Activated naive CD8-positive, alpha-beta T cell treated with anti-CD3 and anti-CD28 coated beads for 36 hours (primary cell): Measurements from ENCODE around the gene CGREF1. TPM values are rescaled to one million over a fixed set of nuclear protein-coding genes. Genes with fewer than 3 reads are reported as not detected.
A peak's percentile ranks its signal among the peaks of the same experiment; 100 is the strongest.

ENCODE experiments used
- DNase-seq: peaks from one replicate; pipeline ENCODE4 v3.0.0; 2021
- H3K27ac Mint-ChIP-seq: one replicate; pipeline ENCODE4 v1.8.0; 2022; ENCODE audit warnings: mild to moderate bottlenecking, moderate library complexity, mixed read lengths
- H3K27me3 Mint-ChIP-seq: one replicate; pipeline ENCODE4 v1.8.0; 2022; ENCODE audit warnings: mild to moderate bottlenecking, mixed read lengths
- H3K36me3 Mint-ChIP-seq: one replicate; pipeline ENCODE4 v1.8.0; 2021; ENCODE audit warnings: mild to moderate bottlenecking, mixed read lengths
- H3K4me1 Mint-ChIP-seq: one replicate; pipeline ENCODE4 v1.8.0; 2021; ENCODE audit warnings: mixed read lengths
- H3K4me3 Mint-ChIP-seq: one replicate; pipeline ENCODE4 v1.8.0; 2022; ENCODE audit warnings: mild to moderate bottlenecking, moderate library complexity, mixed read lengths
- H3K9me3 Mint-ChIP-seq: one replicate; pipeline ENCODE4 v1.8.0; 2022; ENCODE audit warnings: mixed read lengths
- total RNA-seq, 2 experiments: library from RNA; stranded (reverse); gene quantifications; one replicate each; pipeline ENCODE4 v1.2.3, GENCODE V29; 2021

CGREF1 gene
- total RNA-seq, 2 experiments from 2014 or later, result 8.8 to 9.8 TPM

DNA sequence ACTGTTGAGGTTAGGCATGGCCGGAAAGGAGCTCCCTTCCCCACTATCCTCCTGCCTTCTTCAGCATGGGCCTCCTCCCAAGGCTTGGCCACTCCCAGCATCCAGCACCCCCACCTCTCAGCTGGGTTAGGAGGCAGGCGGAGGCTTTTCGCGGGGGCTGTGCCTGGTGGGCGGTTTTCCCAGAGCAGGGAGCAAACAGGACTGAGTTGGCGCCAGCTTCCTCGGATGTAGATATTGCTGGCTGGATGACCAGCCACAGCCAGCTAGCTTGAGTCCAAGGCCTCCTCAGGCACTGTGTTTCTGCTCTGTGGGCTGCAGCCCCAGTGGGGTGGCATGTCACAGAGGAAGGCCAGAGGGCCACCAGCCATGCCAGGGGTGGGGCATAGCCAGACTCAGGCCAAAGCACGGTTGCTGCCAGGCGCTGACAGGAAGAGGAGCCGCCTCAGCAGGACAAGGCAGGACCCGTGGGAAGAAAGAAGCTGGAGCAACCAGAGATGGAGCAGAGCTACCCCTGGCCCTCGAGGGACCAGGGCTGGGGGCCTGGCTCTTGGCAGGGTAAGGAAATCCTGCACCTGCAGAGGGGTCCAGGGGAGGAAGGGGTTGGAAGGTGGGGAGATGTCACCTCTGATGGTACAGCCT lies 30.0 kb upstream of the CGREF1 start, which contains the start of gene TCF23:
Gene TCF23 (plus strand): TSS at position 204 of the 639 bp plus-strand sequence. CDS start 130 bp downstream, at position 334.
- no peak for DNase-seq
- peaks cover 4% of the 10 kb centered on the region for H3K4me1 Mint-ChIP-seq
- H3K27me3 Mint-ChIP-seq, result peaks cover 3% of the 10 kb centered on the region
- H3K27ac Mint-ChIP-seq, result no peak within 1 kb of the TSS
- no peaks in the 10 kb centered on the region for H3K9me3 Mint-ChIP-seq
- H3K4me3 Mint-ChIP-seq, result no peak within 1 kb of the TSS
- no peaks in the 10 kb centered on the region for H3K36me3 Mint-ChIP-seq

- peaks cover 2% of the 10 kb centered on the region for H3K9me3 Mint-ChIP-seq
- H3K27ac Mint-ChIP-seq, result no peak overlapping the region
- H3K4me3 Mint-ChIP-seq, result no peak overlapping the region
Measured at GRCh38 chr2:27147935-27148334, 29.0 kb upstream of the CGREF1 start.

GRCh38 chr2:27145682-27146081 lies 26.8 kb upstream of the CGREF1 start:
- peaks cover 9% of the 10 kb centered on the region for H3K27me3 Mint-ChIP-seq
- DNase-seq, result no peak
- no peak overlapping the region for H3K4me3 Mint-ChIP-seq
- no peak overlapping the region for H3K27ac Mint-ChIP-seq
- H3K4me1 Mint-ChIP-seq, result no peaks in the 10 kb centered on the region
- H3K36me3 Mint-ChIP-seq, result no peaks in the 10 kb centered on the region
- H3K9me3 Mint-ChIP-seq, result peaks cover 2% of the 10 kb centered on the region

More at GRCh38 chr2:27147935-27148334, 29.0 kb upstream of the CGREF1 start:
- H3K36me3 Mint-ChIP-seq, result no peaks in the 10 kb centered on the region
- peaks cover 9% of the 10 kb centered on the region for H3K27me3 Mint-ChIP-seq
- no peak for DNase-seq
- peaks cover 4% of the 10 kb centered on the region for H3K4me1 Mint-ChIP-seq

- no peak overlapping the region for H3K27ac Mint-ChIP-seq
- no peaks in the 10 kb centered on the region for H3K4me1 Mint-ChIP-seq
- H3K27me3 Mint-ChIP-seq, result peaks cover 9% of the 10 kb centered on the region
- no peak for DNase-seq
- no peak overlapping the region for H3K4me3 Mint-ChIP-seq
- no peaks in the 10 kb centered on the region for H3K36me3 Mint-ChIP-seq
- H3K9me3 Mint-ChIP-seq, result peaks cover 2% of the 10 kb centered on the region
Measured at GRCh38 chr2:27143285-27143684, 24.4 kb upstream of the CGREF1 start.

DNA sequence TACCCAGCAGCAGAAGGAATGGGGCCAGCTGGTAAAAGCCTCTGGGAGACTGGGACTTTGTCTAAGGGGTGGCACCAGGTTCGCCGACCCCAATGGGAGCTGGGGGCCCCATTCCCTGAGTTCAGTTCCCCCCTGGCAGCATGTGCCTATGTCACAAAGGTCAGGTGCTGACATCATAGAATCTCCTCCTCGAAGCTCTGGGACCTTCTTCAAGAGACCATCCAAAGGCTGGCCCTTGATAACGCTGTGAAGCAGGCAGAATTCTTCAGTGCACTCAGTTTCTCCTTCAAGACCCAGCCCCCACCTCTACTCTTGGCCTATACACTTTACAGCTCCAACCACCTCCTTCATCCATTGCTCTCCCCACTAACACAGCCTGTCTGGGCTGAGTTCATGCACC lies 20.4 kb upstream of the CGREF1 start, which contains the start of gene PRR30:
Gene PRR30 (minus strand): TSS at position 101 of the 400 bp plus-strand sequence. CDS start 1,081 bp downstream, outside the sequence.
- Mint-ChIP-seq H3K27ac (no peak within 1 kb of the TSS), H3K4me1 (peaks cover 3% of the 10 kb centered on the region), H3K27me3 (peaks cover 9% of the 10 kb centered on the region), H3K4me3 (no peak within 1 kb of the TSS), H3K36me3 (peaks cover 2% of the 10 kb centered on the region), H3K9me3 (peaks cover 2% of the 10 kb centered on the region)
- no peak for DNase-seq

GRCh38 chr2:27138111-27138510 lies 19.2 kb upstream of the CGREF1 start:
- DNase-seq, result no peak
- Mint-ChIP-seq H3K4me3 (no peak overlapping the region), H3K27ac (no peak overlapping the region), H3K36me3 (peaks cover 10% of the 10 kb centered on the region), H3K27me3 (no peaks in the 10 kb centered on the region), H3K4me1 (peaks cover 10% of the 10 kb centered on the region), H3K9me3 (peaks cover 1% of the 10 kb centered on the region)

DNA sequence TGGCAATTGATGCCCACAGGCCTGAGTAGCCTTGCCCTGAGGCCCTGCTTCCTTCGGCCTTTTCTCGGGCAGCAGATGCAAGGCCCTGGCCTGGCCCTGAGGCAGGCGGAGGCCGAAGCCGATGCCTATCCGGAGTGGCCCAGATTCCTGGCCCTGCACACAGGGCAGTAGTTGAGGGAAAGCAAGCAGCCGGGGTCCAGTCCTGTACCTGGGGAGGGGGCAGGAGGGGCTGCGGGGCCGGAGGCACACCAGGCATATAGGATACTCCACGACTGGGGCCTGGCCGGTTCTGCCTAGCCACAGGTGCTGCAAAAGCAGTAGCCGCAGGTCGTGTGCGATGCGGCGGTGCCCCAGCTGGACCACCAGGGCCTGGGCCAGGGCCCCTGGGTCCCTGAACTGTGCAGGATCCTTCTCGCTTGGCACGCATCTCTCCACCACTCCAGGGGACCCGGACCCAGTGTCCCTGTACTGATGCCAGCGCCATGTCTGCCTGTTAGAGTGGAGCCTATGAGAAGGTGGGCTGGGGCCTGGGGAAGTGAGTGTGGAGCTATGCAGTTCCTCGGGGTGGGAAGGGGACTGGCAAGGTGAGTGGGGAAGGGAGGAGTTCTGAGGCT lies 18.5 kb upstream of the CGREF1 start:
- H3K27ac Mint-ChIP-seq, result no peak overlapping the region
- H3K9me3 Mint-ChIP-seq, result no peaks in the 10 kb centered on the region
- H3K36me3 Mint-ChIP-seq, result peaks cover 16% of the 10 kb centered on the region
- peaks cover 15% of the 10 kb centered on the region for H3K4me1 Mint-ChIP-seq
- no peak for DNase-seq
- no peak overlapping the region for H3K4me3 Mint-ChIP-seq
- no peaks in the 10 kb centered on the region for H3K27me3 Mint-ChIP-seq

DNA sequence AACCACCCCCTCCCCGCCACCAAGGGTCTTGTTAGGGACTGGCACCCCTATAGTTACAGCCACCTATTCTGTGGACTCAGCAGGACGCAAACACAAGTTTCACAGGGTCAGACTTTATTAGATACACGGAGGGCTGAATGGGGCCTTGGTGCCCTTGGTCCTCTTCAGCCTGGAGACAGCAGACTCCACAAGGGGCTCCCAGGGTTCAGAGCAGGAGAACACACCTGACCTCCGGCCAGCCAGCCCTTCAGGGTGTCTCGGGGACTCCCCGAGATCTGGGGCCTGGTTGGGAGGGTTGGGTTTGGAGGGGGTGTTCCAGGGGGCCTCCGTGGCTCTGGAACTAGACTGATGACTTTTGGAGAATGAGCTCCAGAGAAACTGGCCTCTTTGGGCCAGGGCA lies 17.8 kb upstream of the CGREF1 start:
- Mint-ChIP-seq H3K9me3 (no peaks in the 10 kb centered on the region), H3K4me3 (no peak overlapping the region)
- no peak for DNase-seq

DNA sequence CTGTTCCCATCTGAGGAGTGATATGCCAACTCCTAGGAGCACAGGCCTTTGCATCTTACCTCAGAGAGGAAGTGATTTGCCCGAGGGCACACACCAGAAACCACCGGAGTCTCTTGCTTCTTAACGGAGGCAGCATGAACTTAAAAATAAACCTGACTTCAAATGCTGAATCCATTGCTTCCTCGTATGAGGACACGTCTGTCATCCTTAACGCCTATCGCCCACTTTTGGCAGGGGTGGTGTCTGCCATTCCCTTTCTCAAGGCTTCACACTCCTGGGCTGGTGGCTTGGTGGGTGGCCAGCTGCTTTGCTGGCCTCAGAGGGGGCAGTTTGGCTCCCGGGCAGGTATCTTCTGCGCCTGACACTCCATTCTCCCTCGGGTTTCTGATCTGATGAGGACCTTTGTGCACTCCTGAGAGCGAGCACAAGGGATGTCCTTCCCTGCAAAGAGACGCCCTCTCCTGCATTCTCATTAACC lies 16.6 kb upstream of the CGREF1 start:
- Mint-ChIP-seq H3K27me3 (no peaks in the 10 kb centered on the region), H3K4me1 (peaks cover 17% of the 10 kb centered on the region), H3K27ac (peak overlapping the region; percentile 95), H3K36me3 (peaks cover 19% of the 10 kb centered on the region), H3K4me3 (peak overlapping the region; percentile 96), H3K9me3 (no peaks in the 10 kb centered on the region)
- DNase-seq, result no peak

More for the DNA sequence above, 17.8 kb upstream of the CGREF1 start:
- H3K36me3 Mint-ChIP-seq, result peaks cover 18% of the 10 kb centered on the region
- no peaks in the 10 kb centered on the region for H3K27me3 Mint-ChIP-seq
- H3K4me1 Mint-ChIP-seq, result peaks cover 17% of the 10 kb centered on the region
- H3K27ac Mint-ChIP-seq, result no peak overlapping the region

DNA sequence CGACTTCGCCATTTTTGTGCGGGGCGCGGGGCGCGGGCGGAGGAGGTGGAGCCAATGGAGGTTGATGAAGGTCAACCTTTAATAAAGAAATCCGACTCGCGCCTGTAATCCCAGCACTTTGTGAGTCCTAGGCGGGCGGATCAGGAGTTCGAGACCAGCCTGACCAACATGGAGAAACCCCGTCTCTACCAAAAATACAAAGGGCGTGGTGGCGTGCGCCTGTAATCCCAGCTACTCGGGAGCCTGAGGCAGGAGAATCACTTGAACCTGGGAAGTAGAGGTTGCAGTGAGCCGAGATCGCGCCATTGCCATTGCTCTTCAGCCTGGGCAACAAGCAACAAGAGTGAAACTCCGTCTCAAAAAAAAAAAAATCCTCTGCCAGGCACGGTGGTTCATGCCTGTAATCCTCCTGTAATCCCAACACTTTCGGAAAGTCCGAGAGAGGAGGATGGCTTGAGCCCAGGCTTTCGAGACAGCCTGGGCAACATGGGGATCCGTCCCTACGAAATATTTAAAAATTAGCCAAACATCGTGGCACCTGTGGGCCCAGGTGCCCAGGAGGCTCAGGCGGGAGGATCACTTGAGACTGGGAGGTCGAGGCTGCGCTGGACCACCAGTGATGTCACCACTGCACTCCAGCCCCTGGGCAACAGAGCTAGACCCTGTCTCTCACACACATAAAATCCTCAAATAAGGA lies 16.0 kb upstream of the CGREF1 start:
- no peaks in the 10 kb centered on the region for H3K9me3 Mint-ChIP-seq
- peaks cover 19% of the 10 kb centered on the region for H3K36me3 Mint-ChIP-seq
- H3K27ac Mint-ChIP-seq, result peak overlapping the region; percentile 95
- H3K4me3 Mint-ChIP-seq, result peak overlapping the region; percentile 96
- peaks cover 17% of the 10 kb centered on the region for H3K4me1 Mint-ChIP-seq
- no peak for DNase-seq
- H3K27me3 Mint-ChIP-seq, result no peaks in the 10 kb centered on the region

- peaks cover 19% of the 10 kb centered on the region for H3K36me3 Mint-ChIP-seq
- H3K27ac Mint-ChIP-seq, result peak within 1 kb of the TSS; percentile 95
- no peaks in the 10 kb centered on the region for H3K9me3 Mint-ChIP-seq
- H3K4me1 Mint-ChIP-seq, result peaks cover 17% of the 10 kb centered on the region
- H3K27me3 Mint-ChIP-seq, result no peaks in the 10 kb centered on the region
- DNase-seq, result peak; percentile 100
- peak within 1 kb of the TSS; percentile 96 for H3K4me3 Mint-ChIP-seq
Measured at GRCh38 chr2:27133905-27134780, 15.2 kb upstream of the CGREF1 start, which contains the start of gene PREB. Gene PREB, minus strand, starts transcription at chr2:27134636. Its CDS starts 215 bp downstream, at chr2:27134421.

- H3K27me3 Mint-ChIP-seq, result no peaks in the 10 kb centered on the region
- H3K4me3 Mint-ChIP-seq, result peak overlapping the region; percentile 96
- peak; percentile 15 for DNase-seq
- H3K27ac Mint-ChIP-seq, result peak overlapping the region; percentile 68
- peaks cover 17% of the 10 kb centered on the region for H3K4me1 Mint-ChIP-seq
- no peaks in the 10 kb centered on the region for H3K9me3 Mint-ChIP-seq
- H3K36me3 Mint-ChIP-seq, result peaks cover 19% of the 10 kb centered on the region
Measured at GRCh38 chr2:27133195-27133875, 14.4 kb upstream of the CGREF1 start.

- Mint-ChIP-seq H3K27ac (no peak overlapping the region), H3K4me1 (peaks cover 17% of the 10 kb centered on the region)
Measured at GRCh38 chr2:27131429-27131828, 12.5 kb upstream of the CGREF1 start.

DNA sequence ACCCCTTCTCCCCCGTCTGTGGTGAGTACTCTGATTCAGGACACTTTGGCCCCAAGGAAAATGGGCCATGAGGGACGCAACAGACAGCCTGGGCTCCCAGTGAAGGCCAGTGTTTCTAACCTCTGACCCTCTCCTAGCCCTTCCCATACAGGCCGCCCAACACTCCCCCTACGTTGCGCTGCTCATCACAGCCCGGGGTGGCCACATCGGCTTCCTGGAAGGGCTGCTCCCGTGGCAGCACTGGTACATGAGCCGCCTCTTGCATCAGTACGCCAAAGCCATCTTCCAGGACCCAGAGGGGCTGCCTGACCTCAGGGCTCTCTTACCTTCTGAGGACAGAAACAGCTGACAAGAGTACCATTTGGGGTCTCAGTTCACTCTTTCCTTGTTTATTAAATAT lies 11.5 kb upstream of the CGREF1 start:
- no peak for DNase-seq
- no peaks in the 10 kb centered on the region for H3K9me3 Mint-ChIP-seq
- H3K36me3 Mint-ChIP-seq, result peaks cover 19% of the 10 kb centered on the region
- no peak overlapping the region for H3K27ac Mint-ChIP-seq
- H3K4me1 Mint-ChIP-seq, result peaks cover 17% of the 10 kb centered on the region
- no peaks in the 10 kb centered on the region for H3K27me3 Mint-ChIP-seq
- no peak overlapping the region for H3K4me3 Mint-ChIP-seq

More at GRCh38 chr2:27131429-27131828, 12.5 kb upstream of the CGREF1 start:
- Mint-ChIP-seq H3K36me3 (peaks cover 19% of the 10 kb centered on the region), H3K9me3 (no peaks in the 10 kb centered on the region), H3K27me3 (no peaks in the 10 kb centered on the region), H3K4me3 (no peak overlapping the region)
- no peak for DNase-seq
